HepG2 (cell line): ENCODE data around the gene ALDH9A1. TPM values are rescaled to one million over a fixed set of nuclear protein-coding genes. Genes with fewer than 3 reads are reported as not detected.

Experiments used
- CEBPG ChIP-seq: IDR thresholded peaks from 2 replicates; pipeline ENCODE4 v1.6.1; 2016
- FOSL2 ChIP-seq: sonication (generic); formaldehyde crosslinking; IDR thresholded peaks from 2 replicates; pipeline ENCODE4 v1.4.0; 2020; ENCODE audit warnings: missing genetic modification reagents
- HOXD1 ChIP-seq: sonication (generic); formaldehyde crosslinking; IDR thresholded peaks from 2 replicates; pipeline ENCODE4 v1.5.0; 2020; ENCODE audit warnings: missing genetic modification reagents
- KLF11 ChIP-seq: IDR thresholded peaks from 2 replicates; pipeline ENCODE4 v1.6.1; 2016; ENCODE audit warnings: missing compliant biosample characterization
- NR2F2 ChIP-seq: IDR thresholded peaks from 2 replicates; pipeline ENCODE4 v1.6.1; 2012; ENCODE audit warnings: low read depth, inconsistent platforms, borderline replicate concordance
- SNAPC5 ChIP-seq: sonication (generic); formaldehyde crosslinking; IDR thresholded peaks from 2 replicates; pipeline ENCODE4 v1.8.1; 2023; ENCODE audit warnings: mild to moderate bottlenecking, missing genetic modification reagents, borderline replicate concordance
- SOX13 ChIP-seq, 3 experiments: fragments of 450-650 bp in 1 of 3; sonication (generic) in 1 of 3; formaldehyde crosslinking in 1 of 3; IDR thresholded peaks in 2 of 3; conservative IDR thresholded peaks in 1 of 3; 2 replicates each; pipeline versions ENCODE4 v1.5.0 to v1.6.1; 2016 to 2020; ENCODE audit warnings: antibody characterized with exemption in 1 of 3, mild to moderate bottlenecking in 1 of 3, missing compliant biosample characterization in 1 of 3, missing genetic modification reagents in 1 of 3, moderate library complexity in 1 of 3
- TCF7 ChIP-seq: sonication (generic); IDR thresholded peaks from 2 replicates; pipeline ENCODE4 v1.6.1; 2016; ENCODE audit warnings: antibody characterized with exemption, low read depth
- TMF1 ChIP-seq: sonication (generic); formaldehyde crosslinking; IDR thresholded peaks from 2 replicates; pipeline ENCODE4 v1.8.1; 2022; ENCODE audit warnings: low read depth, missing genetic modification reagents
- ZBTB10 ChIP-seq: sonication (generic); formaldehyde crosslinking; IDR thresholded peaks from 2 replicates; pipeline ENCODE4 v1.4.0; 2020; ENCODE audit warnings: missing genetic modification reagents, borderline replicate concordance
- ZBTB42 ChIP-seq: sonication (generic); formaldehyde crosslinking; IDR thresholded peaks from 2 replicates; pipeline ENCODE4 v1.5.0; 2020; ENCODE audit warnings: mild to moderate bottlenecking, missing genetic modification reagents
- ZHX1 ChIP-seq: sonication (generic); formaldehyde crosslinking; IDR thresholded peaks from 2 replicates; pipeline ENCODE4 v1.8.1; 2022; ENCODE audit warnings: low read depth, mild to moderate bottlenecking, missing genetic modification reagents
- ZMYM3 ChIP-seq: sonication (generic); formaldehyde crosslinking; IDR thresholded peaks from 2 replicates; pipeline ENCODE4 v1.5.1; 2020; ENCODE audit warnings: mild to moderate bottlenecking, missing genetic modification reagents
- ZNF224 ChIP-seq: sonication (generic); formaldehyde crosslinking; IDR thresholded peaks from 2 replicates; pipeline ENCODE4 v1.5.0; 2020; ENCODE audit warnings: mild to moderate bottlenecking, missing genetic modification reagents
- ZNF547 ChIP-seq: sonication (generic); formaldehyde crosslinking; IDR thresholded peaks from 2 replicates; pipeline ENCODE4 v1.5.1; 2020; ENCODE audit warnings: mild to moderate bottlenecking, missing genetic modification reagents
- ZNF614 ChIP-seq: IDR thresholded peaks from 2 replicates; pipeline ENCODE4 v1.6.1; 2018; ENCODE audit warnings: missing biosample characterization, missing genetic modification reagents, inconsistent platforms, borderline replicate concordance
- ZNF660 ChIP-seq: sonication (generic); formaldehyde crosslinking; IDR thresholded peaks from 2 replicates; pipeline ENCODE4 v1.5.1; 2020; ENCODE audit warnings: mild to moderate bottlenecking, low read depth, missing genetic modification reagents, borderline replicate concordance
- ZNF776 ChIP-seq: sonication (generic); formaldehyde crosslinking; IDR thresholded peaks from 2 replicates; pipeline ENCODE4 v1.4.0; 2020; ENCODE audit warnings: mild to moderate bottlenecking, missing genetic modification reagents
- ZXDC ChIP-seq: sonication (generic); formaldehyde crosslinking; IDR thresholded peaks from 2 replicates; pipeline ENCODE4 v1.5.0; 2020; ENCODE audit warnings: mild to moderate bottlenecking, missing genetic modification reagents
- polyA plus RNA-seq, 8 experiments: library from polyadenylated mRNA; depleted of rRNA in 3 of 8; stranded (reverse) in 7 of 8; unstranded in 1 of 8; fragments of >200 nt; fragmentation: Illumina TruSeq in 4 of 8; extraction: Trizol in 4 of 8; gene quantifications; 2 replicates each; pipeline versions ENCODE4 v1.2.1 to v1.2.3, GENCODE V29; 2011 to 2016; ENCODE audit warnings: low read depth in 4 of 8, missing spikeins in 1 of 8, mixed read lengths in 1 of 8; ENCODE audit not compliant: insufficient read depth in 1 of 8
- total RNA-seq, 5 experiments: library from RNA; depleted of rRNA; stranded (reverse); fragments of >200 nt; fragmentation: Illumina TruSeq; extraction: Trizol; gene quantifications; 2 replicates each; pipeline ENCODE4 v1.2.3, GENCODE V29; 2016; ENCODE audit warnings: low read depth in 1 of 5

The ALDH9A1 gene
- total and polyA plus RNA-seq, 2 of the 13 experiments (the other 11 are each of a cell fraction or from before 2014, with no cell fraction given) = 27.5 to 38.5 TPM

GRCh38 chr1:165630629-165631341 lies 67.6 kb downstream of the ALDH9A1 start, which contains the start of gene MGST3 (continued):
- no peak for TF ChIP-seq ZNF660 (CRISPR knock-in tag)
- TF ChIP-seq ZNF224 (CRISPR knock-in tag) = peak; percentile 92
- no peak for TF ChIP-seq TCF7
- peak; percentile 69; the same call in 1 of the 2 replicates for TF ChIP-seq ZNF614 (CRISPR knock-in tag)
- no peak for TF ChIP-seq SNAPC5 (CRISPR knock-in tag)
- no peak for TF ChIP-seq NR2F2
- TF ChIP-seq ZNF547 = peak; percentile 22; the same call in 1 of the 2 replicates
- TF ChIP-seq ZNF776 (CRISPR knock-in tag) = no peak
- peak; percentile 45; the same call in 1 of the 2 replicates for TF ChIP-seq CEBPG (CRISPR knock-in tag)
- 0 out of 2 replicates have a peak, but pooled peaks have one; percentile 25 for TF ChIP-seq ZBTB10 (CRISPR knock-in tag)
- TF ChIP-seq SOX13 (IDR thresholded peaks at IDR 0.05) = no peak
- TF ChIP-seq SOX13 (CRISPR knock-in tag; conservative IDR thresholded peaks at IDR 0.05 in 1 of 2, IDR thresholded peaks at IDR 0.05 in 1 of 2) = 0 out of 4 replicates have a peak, but pooled peaks of 1 of the 2 experiments have one; percentile 22
- no peak for TF ChIP-seq ZXDC
- no peak for TF ChIP-seq TMF1
- TF ChIP-seq FOSL2 (CRISPR knock-in tag) = no peak
- peak; percentile 78; the same call in 1 of the 2 replicates for TF ChIP-seq KLF11 (CRISPR knock-in tag)
- peak; percentile 28; the same call in 1 of the 2 replicates for TF ChIP-seq ZMYM3
- TF ChIP-seq ZBTB42 = no peak
- TF ChIP-seq HOXD1 = no peak
- TF ChIP-seq ZHX1 (CRISPR knock-in tag) = no peak; the same call in 1 of the 2 replicates
